ENCODE results near the gene METAP2.

GRCh38 chr12:95459310-95459709 lies 14.6 kb upstream of the METAP2 start:
- TF ChIP-seq CTCF (IDR thresholded peaks at IDR 0.05) (no peak), POLR2A (IDR thresholded peaks at IDR 0.05) (no peak)
